HG02678 (cell line): ENCODE measurements around the gene FOXO3.
A peak's percentile ranks its signal among the peaks of the same experiment; 100 is the strongest.
"Not testable (repeated sequence)": the region's sequence is repeated elsewhere in the genome, so short reads cannot be mapped to it uniquely, and the experiment has no call there.

Experiments
- ATAC-seq: cut with Tn5 transposase; IDR thresholded peaks from one replicate; pipeline ENCODE4 v1.9.1; 2021; ENCODE audit warnings: mild to moderate bottlenecking, moderate library complexity; ENCODE audit not compliant: unreplicated experiment

FOXO3 gene

GRCh38 chr6:108555399-108556052, 5.2 kb upstream of the FOXO3 start:
- ATAC-seq, result no peak

GRCh38 chr6:108556250-108556649, 4.5 kb upstream of the FOXO3 start:
- no peak for ATAC-seq

- no peak for ATAC-seq
Measured at GRCh38 chr6:108556866-108557493, 3.7 kb upstream of the FOXO3 start.

GRCh38 chr6:108557494-108558371, 3.0 kb upstream of the FOXO3 start:
- peak; percentile 27 for ATAC-seq

- ATAC-seq, result peak; percentile 64
Measured at GRCh38 chr6:108558372-108559096, 2.2 kb upstream of the FOXO3 start.

GRCh38 chr6:108559097-108559883, 1.4 kb upstream of the FOXO3 start:
- peak; percentile 55 for ATAC-seq

GRCh38 chr6:108559884-108560462, 744 bp upstream of the FOXO3 start:
- ATAC-seq, result peak; percentile 4

GRCh38 chr6:108561309-108561647, 561 bp downstream of the FOXO3 start:
- ATAC-seq, result not testable (repeated sequence)

GRCh38 chr6:108561742-108562502, 1.2 kb downstream of the FOXO3 start:
- ATAC-seq, result no peak

GRCh38 chr6:108562503-108562993, 1.8 kb downstream of the FOXO3 start:
- ATAC-seq, result no peak

GRCh38 chr6:108563292-108563691, 2.6 kb downstream of the FOXO3 start:
- ATAC-seq, result no peak

- ATAC-seq, result no peak
Measured at GRCh38 chr6:108564178-108564577, 3.5 kb downstream of the FOXO3 start.

- peak; percentile 77 for ATAC-seq
Measured at GRCh38 chr6:108565091-108565766, 4.5 kb downstream of the FOXO3 start.

GRCh38 chr6:108565893-108566292, 5.2 kb downstream of the FOXO3 start:
- peak; percentile 41 for ATAC-seq

- ATAC-seq, result no peak
Measured at GRCh38 chr6:108566406-108566805, 5.7 kb downstream of the FOXO3 start.

GRCh38 chr6:108568101-108568500, 7.4 kb downstream of the FOXO3 start:
- ATAC-seq, result no peak

- no peak for ATAC-seq
Measured at GRCh38 chr6:108568551-108569305, 8.0 kb downstream of the FOXO3 start.

GRCh38 chr6:108570517-108570916, 9.8 kb downstream of the FOXO3 start:
- no peak for ATAC-seq
